Measurements from ENCODE around the gene EN1.

The EN1 gene

DNA sequence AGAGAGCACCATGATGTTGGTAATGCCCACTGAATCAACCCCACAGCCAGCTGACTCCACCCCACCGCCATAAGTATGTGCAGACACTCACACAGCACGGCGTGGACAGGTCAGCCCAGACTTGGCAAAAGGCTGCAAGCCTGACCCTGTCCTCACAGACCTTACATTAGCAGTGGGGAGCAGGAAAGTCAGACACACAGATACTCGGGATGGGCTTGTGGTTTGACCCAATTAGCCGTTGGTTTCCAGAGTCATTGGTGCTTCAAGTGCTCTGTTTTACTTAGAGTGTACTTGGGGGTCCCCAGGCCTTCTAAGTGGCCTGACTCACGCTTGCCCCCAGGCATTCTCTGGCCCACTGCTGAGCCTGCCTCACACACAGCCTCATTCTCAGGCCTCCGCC, 36.7 kb downstream of the EN1 start:
- H3K4me3 ChIP-seq (ENCODE audit: low read depth, low read length): no peak overlapping the region
- TF ChIP-seq, protein P1, sequence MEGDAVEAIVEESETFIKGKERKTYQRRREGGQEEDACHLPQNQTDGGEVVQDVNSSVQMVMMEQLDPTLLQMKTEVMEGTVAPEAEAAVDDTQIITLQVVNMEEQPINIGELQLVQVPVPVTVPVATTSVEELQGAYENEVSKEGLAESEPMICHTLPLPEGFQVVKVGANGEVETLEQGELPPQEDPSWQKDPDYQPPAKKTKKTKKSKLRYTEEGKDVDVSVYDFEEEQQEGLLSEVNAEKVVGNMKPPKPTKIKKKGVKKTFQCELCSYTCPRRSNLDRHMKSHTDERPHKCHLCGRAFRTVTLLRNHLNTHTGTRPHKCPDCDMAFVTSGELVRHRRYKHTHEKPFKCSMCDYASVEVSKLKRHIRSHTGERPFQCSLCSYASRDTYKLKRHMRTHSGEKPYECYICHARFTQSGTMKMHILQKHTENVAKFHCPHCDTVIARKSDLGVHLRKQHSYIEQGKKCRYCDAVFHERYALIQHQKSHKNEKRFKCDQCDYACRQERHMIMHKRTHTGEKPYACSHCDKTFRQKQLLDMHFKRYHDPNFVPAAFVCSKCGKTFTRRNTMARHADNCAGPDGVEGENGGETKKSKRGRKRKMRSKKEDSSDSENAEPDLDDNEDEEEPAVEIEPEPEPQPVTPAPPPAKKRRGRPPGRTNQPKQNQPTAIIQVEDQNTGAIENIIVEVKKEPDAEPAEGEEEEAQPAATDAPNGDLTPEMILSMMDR (IDR thresholded peaks at IDR 0.05; ENCODE audit: low read depth, low read length): no peak

DNA sequence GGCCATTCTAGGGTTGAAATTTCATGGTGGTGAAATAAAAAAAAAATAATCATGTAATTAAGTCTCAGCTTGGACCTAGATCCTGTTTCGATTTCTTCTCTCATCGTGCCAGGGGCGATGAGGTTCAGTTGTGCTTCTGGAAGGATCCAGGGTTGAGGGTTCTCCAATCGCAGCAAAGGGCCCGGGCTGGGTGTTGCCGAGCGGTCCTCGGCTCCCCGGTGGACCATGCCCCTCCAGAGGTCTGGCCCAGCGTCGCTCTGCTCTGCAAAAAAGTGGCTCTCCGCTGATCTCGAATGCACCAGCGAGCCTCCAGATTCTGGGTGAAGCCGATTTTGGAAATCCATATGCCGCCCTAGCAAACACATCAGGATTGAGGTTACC, 39.0 kb downstream of the EN1 start:
- TF ChIP-seq, protein P1 (IDR thresholded peaks at IDR 0.05; ENCODE audit: low read depth, low read length): no peak
- no peak overlapping the region for H3K4me3 ChIP-seq (ENCODE audit: low read depth, low read length)

DNA sequence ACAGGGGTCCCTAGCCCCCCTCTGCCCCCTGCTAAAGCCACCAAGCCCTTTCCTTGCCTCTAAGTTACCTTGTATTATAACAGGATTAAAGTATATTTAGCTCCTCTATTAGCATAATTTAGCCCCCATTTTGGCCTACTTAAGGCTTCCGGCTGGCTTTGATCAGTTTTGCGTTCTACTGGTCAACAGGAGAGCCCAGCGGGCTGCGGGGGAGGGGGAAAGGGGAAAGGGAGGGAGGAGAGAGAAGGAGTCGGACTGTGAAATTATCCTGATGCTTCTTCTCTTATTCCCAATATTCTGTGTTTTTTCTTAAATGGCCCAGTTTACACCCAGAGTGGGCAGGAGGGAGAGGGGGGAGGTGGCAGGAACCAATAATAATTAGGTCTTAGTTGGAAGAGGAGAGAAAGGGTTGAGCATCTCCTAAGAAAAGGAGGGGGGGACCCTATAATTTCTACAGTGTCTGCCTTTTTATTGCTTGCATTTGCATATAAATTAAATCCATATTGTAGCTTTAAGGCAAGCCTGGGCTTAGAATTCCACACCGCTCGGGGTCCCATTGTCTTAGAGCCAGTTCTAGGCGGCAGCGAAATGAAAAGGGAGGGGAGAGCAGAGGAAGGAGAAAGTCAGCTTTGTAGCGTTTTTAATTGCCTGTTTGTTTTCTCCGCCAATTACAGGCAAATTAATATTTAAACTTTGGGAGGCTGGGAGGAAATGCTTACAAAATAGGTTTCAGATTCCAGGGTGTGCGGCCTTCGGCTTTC, 39.6 kb downstream of the EN1 start:
- no peak overlapping the region for H3K4me3 ChIP-seq (ENCODE audit: low read depth, low read length)
- TF ChIP-seq, protein P1 (IDR thresholded peaks at IDR 0.05; ENCODE audit: low read depth, low read length): no peak

DNA sequence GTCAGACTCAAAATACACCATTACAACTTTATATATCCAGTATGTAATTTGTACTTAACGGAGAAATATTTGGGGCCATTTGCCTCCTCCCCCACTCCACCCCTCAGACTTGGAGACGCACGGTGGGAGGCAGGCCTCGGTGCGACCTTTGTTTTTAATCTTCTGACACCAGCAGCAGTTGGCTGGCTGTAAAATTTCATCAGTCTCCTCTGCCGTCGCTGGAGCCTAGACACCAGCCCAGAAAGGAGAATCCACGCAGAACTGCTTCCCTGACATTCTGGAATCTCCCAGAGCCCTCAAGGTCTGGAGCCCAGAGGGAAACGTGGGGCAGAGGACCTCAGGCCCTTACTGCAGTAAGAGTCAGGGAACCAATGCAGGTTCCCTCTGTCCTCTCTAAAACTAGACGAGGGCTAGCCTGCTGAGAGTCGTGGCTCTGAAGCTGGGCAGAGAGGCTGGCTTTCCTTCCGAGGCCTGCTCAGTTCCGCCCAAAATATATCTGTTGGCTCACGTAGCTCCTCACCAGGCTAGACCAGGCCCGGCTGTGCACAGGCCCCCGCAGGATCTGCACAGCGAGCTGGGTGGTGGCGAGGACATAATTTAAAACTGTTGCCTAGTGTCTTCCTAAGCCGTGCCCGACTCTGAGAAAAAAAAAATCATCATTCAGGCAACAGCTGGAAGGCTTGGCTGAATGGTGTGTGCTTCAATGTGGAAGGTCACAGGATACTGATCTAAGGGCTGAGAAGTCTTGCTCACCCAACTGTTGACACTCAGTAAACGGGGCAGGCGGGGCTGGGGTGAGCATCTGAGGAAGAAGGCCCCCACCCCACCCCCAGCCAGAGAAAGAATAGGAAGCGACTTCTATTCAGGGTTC, 40.4 kb downstream of the EN1 start:
- TF ChIP-seq, protein P1 (IDR thresholded peaks at IDR 0.05; ENCODE audit: low read depth, low read length): no peak
- H3K4me3 ChIP-seq (ENCODE audit: low read depth, low read length): no peak overlapping the region

DNA sequence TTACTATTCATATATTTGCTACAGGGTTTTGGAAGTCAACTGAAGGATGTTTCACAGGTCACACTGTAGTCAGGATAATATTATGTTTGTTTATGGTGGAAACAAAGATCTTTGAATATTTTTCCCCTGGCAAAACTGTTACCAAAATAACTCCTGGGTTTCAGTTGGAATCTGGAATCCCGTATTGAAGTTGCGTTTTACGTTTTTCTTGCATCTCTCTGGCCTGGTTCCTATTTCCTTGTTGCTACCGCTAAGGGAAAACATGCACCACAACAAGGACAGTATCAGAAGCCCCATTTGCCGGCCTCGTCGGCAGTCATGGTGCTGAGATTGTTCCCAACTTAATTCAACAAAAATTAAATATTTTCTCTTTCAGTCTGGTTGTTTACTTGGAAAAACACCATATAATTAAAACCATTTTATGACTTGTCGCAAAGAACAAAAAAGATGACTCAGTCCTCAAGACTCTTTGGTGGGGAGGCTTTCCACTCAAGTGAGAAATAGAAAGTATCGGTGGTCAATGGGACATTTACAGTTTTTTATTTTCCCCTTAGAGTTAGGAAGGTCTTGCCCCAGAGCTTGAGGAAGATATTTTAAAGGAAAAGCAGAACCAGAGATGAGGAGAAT, 42.3 kb downstream of the EN1 start:
- H3K4me3 ChIP-seq (ENCODE audit: low read depth, low read length): no peak overlapping the region
- TF ChIP-seq, protein P1 (IDR thresholded peaks at IDR 0.05; ENCODE audit: low read depth, low read length): no peak

DNA sequence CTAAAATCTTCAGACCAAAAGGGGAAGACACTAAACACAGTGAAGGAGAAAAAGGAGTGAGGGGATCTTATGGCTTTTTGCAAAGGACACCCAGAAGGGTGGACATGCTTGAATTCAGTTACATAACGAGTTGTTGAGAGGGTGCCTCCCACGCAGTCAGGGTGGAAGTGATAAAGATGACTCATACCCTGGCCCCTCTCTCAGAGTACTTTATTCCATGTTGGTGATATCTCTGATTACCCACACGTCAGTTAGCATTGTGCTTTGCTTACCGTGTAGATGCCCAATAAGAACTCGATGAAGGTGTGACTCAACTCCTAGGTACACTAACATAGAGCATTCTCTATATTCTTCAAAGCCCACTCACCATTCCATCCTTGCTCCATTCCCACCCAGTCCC, 44.4 kb downstream of the EN1 start:
- TF ChIP-seq, protein P1 (IDR thresholded peaks at IDR 0.05; ENCODE audit: low read depth, low read length): no peak
- H3K4me3 ChIP-seq (ENCODE audit: low read depth, low read length): no peak overlapping the region

Measured in WI38 (cell line).